KMS-11 (cell line): Measurements from ENCODE around the gene AATF.

ENCODE experiments used
- H2AFZ ChIP-seq: fragments of 200-600 bp; sonication (generic); 2 replicates; pipeline ENCODE4 v1.6.1; 2016; ENCODE audit warnings: antibody characterized with exemption, mixed run types, low read depth
- H3K27ac ChIP-seq: fragments of 200-600 bp; sonication (generic); 2 replicates; pipeline ENCODE4 v1.6.1; 2016; ENCODE audit warnings: mild to moderate bottlenecking, mixed run types
- H3K27me3 ChIP-seq: fragments of 200-600 bp; sonication (generic); 2 replicates; pipeline ENCODE4 v1.6.1; 2017; ENCODE audit warnings: mild to moderate bottlenecking, low read depth, mixed run types, moderate library complexity; ENCODE audit not compliant: insufficient read depth
- H3K36me3 ChIP-seq: fragments of 200-600 bp; sonication (generic); 2 replicates; pipeline ENCODE4 v1.6.1; 2017; ENCODE audit warnings: mild to moderate bottlenecking, mixed run types; ENCODE audit not compliant: insufficient read depth
- H3K4me1 ChIP-seq: fragments of 200-600 bp; sonication (generic); 2 replicates; pipeline ENCODE4 v1.6.1; 2016; ENCODE audit warnings: mild to moderate bottlenecking, low read depth, mixed run types; ENCODE audit not compliant: poor library complexity, severe bottlenecking
- H3K4me2 ChIP-seq: fragments of 200-600 bp; sonication (generic); 2 replicates; pipeline ENCODE4 v1.7.0; 2016; ENCODE audit warnings: mild to moderate bottlenecking, mixed run types
- H3K4me3 ChIP-seq: fragments of 200-600 bp; sonication (generic); IDR thresholded peaks from 2 replicates; pipeline ENCODE4 v1.6.1; 2017; ENCODE audit warnings: low read depth, low read length, mixed read lengths; ENCODE audit not compliant: insufficient read depth
- H3K79me2 ChIP-seq: fragments of 200-600 bp; sonication (generic); 2 replicates; pipeline ENCODE4 v1.6.1; 2016; ENCODE audit warnings: low read depth, mixed run types; ENCODE audit not compliant: insufficient read depth
- H3K9ac ChIP-seq: fragments of 200-600 bp; sonication (generic); 2 replicates; pipeline ENCODE4 v1.6.1; 2016; ENCODE audit warnings: mild to moderate bottlenecking, mixed run types
- H4K20me1 ChIP-seq: fragments of 200-600 bp; sonication (generic); 2 replicates; pipeline ENCODE4 v1.6.1; 2016; ENCODE audit warnings: mild to moderate bottlenecking, mixed run types; ENCODE audit not compliant: insufficient read depth
- CTCF ChIP-seq: fragments of 200-600 bp; sonication (generic); conservative IDR thresholded peaks from 2 replicates; pipeline ENCODE4 v1.6.1; 2017; ENCODE audit warnings: low read depth, mild to moderate bottlenecking, antibody characterized with exemption, low read length, moderate library complexity, mixed read lengths

Gene AATF

GRCh38 chr17:37039269-37039668, 90.5 kb downstream of the AATF start:
- Histone ChIP-seq H3K4me1 (no peaks in the 10 kb centered on the region), H3K36me3 (no peaks in the 10 kb centered on the region), H3K79me2 (no peaks in the 10 kb centered on the region), H2AFZ (no peak overlapping the region), H3K4me3 (no peak overlapping the region), H4K20me1 (no peaks in the 10 kb centered on the region), H3K9ac (no peak overlapping the region), H3K27me3 (no peaks in the 10 kb centered on the region), H3K4me2 (no peak overlapping the region), H3K27ac (no peak overlapping the region)
- no peak for TF ChIP-seq CTCF

GRCh38 chr17:37041932-37042331, 93.2 kb downstream of the AATF start:
- Histone ChIP-seq H3K4me3 (no peak overlapping the region), H3K4me2 (no peak overlapping the region), H3K27ac (no peak overlapping the region), H3K4me1 (peaks cover 15% of the 10 kb centered on the region), H3K27me3 (no peaks in the 10 kb centered on the region), H4K20me1 (no peaks in the 10 kb centered on the region), H2AFZ (no peak overlapping the region), H3K79me2 (no peaks in the 10 kb centered on the region), H3K36me3 (no peaks in the 10 kb centered on the region), H3K9ac (no peak overlapping the region)
- no peak for TF ChIP-seq CTCF

GRCh38 chr17:37043201-37043600, 94.4 kb downstream of the AATF start:
- Histone ChIP-seq H3K27me3 (no peaks in the 10 kb centered on the region), H3K9ac (no peak overlapping the region), H3K79me2 (no peaks in the 10 kb centered on the region), H2AFZ (no peak overlapping the region), H3K36me3 (no peaks in the 10 kb centered on the region), H4K20me1 (no peaks in the 10 kb centered on the region), H3K27ac (no peak overlapping the region), H3K4me1 (peaks cover 19% of the 10 kb centered on the region), H3K4me3 (no peak overlapping the region), H3K4me2 (no peak overlapping the region)
- TF ChIP-seq CTCF = no peak

- no peak overlapping the region for H3K4me3 ChIP-seq
- H3K4me1 ChIP-seq = peaks cover 19% of the 10 kb centered on the region
- no peaks in the 10 kb centered on the region for H4K20me1 ChIP-seq
- H3K9ac ChIP-seq = no peak overlapping the region
- no peaks in the 10 kb centered on the region for H3K27me3 ChIP-seq
- H3K27ac ChIP-seq = no peak overlapping the region
- H3K79me2 ChIP-seq = no peaks in the 10 kb centered on the region
- no peak for TF ChIP-seq CTCF
- H3K4me2 ChIP-seq = no peak overlapping the region
- no peak overlapping the region for H2AFZ ChIP-seq
- H3K36me3 ChIP-seq = no peaks in the 10 kb centered on the region
These were observed 96.7 kb downstream of the AATF start for GRCh38 chr17:37045351-37045922.
